GF-D8 (cell line): ENCODE results near the gene PIAS1.
"Not testable (repeated sequence)": the region's sequence is repeated elsewhere in the genome, so short reads cannot be mapped to it uniquely, and the experiment has no call there.

Experiments
- DNase-seq: peaks from one replicate; lab custom pipeline; 2025; lab: John Stamatoyannopoulos, UW

PIAS1 gene

DNA sequence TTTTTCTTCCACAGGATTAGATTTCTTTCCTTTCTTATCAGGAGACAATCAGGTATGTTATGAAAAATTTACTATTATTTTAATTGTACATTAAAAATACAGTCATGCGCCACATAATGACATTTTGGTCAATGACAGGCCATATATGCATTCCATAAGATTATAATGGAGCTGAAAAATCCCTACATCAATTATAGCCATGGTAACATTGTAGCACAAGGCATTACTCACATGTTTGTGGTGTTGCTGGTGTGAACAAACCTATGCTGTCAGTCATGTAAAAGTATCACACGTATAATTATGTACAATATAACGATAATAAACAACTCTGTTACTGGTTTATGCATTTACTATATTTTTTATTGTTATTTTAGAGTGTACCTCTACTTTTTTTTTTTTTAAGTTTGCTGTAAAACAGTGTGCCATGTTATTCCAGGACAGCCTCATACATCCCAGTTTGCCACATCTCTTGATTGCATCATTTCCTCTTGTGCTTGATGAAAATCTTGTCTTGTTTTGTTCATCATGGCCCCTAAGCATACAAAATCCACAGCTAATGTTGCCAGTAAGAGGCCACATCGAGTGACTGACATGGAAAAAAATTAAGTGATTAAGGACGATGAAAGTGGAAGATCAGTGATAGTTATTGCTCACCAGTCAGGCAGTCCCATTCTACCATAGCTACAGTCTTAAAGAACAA, 129.7 kb downstream of the PIAS1 start:
- no peak for DNase-seq

DNA sequence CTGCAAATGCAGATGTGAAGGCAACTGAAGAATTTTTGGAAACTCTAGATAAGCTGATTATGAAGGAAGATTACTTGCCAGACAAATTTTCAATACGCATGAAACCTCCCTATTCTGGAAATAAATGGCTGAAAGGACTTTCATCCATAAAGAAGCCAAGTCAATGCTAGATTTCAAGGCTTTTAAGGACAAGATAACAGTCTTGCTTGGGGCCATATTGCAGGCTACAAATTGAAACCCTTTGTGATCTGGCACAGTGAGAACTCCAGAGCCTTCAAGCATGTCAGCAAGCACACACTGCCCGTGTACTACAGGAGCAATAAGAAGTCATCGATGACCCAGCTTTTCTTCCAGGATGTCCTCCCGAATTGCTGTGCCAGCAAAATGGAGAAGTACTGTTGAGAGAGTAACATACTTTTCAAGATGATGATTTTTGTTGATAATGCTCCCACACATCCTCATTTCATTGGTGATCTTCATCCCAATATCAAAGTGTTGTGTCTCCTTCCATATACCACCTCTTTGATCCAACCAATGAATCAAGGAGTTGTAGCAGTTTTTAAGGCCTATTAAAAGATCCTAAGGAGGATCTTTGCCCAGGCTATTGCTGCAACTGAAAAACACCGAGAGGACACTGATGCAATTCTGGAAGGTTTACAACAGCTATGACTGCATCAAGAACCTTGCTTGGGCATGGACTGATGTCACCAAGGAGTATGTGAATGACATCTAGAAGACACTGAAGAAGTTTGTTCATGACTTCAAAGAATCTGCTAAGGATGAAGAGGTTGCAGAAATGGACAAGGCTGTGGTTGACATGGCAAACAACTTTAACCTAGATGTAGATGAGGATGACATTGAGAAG, 130.7 kb downstream of the PIAS1 start:
- DNase-seq: no peak

DNA sequence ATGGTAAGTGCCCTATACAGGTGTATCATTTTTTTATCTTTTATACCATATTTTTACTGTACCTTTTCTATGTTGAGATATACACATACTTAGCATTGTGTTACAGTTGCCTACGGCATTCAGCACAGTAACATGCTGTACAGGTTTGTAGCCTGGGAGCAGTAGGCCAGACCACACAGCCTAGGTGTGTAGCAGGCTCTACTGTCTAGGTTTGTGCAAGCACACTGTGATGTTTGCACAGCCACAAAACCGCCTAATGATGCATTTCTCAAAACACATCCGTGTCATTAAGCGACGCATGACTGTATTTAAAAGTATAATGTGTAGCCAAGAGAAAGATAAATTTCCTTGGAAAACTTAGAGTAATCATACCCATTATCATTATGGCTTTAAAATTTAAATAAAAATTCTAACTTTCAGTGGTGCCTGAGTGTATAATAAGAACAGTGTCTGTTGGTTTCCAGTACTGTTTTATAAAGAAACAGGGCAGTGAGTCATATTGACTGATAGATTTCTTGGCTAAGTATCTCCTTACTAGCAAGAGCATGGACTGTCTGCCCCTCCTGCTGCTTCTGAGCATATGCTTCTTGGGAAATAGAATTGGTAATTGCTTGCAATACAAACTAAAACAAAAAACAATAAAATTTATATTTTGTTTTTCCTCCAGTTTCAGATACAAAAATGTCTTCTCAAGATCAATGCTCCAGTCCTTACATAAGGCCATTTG, 132.7 kb downstream of the PIAS1 start:
- DNase-seq: no peak

DNA sequence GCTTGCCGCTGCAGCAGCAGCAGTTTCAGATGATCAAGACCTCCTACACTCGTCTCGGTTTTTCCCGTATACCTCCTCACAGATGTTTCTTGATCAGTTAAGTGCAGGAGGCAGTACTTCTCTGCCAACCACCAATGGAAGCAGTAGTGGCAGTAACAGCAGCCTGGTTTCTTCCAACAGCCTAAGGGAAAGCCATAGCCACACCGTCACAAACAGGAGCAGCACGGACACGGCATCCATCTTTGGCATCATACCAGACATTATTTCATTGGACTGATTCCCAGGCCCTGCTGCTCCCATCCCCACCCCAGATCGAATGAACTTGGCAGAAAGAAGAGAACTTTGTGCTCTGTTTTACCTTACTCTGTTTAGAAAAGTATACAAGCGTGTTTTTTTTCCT, 133.4 kb downstream of the PIAS1 start:
- DNase-seq: no peak

DNA sequence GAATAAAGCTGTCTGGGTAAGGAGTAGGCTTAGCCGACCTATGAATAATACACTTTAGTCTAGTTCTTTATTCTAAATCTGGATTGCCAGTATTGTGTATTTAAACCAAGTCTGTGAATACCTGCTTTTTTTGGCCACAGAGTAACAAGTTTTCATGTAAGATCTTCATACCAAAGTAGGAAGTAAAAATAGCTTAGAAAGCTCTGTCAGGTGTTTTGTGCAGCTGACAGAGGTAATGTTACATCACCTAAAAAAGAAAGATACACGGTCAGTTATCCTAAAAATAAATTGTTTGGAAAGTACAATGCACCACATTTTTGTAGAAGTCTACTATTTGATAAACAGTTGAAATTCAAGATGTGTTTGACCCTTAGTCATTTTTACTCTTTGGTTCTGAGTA, 134.5 kb downstream of the PIAS1 start:
- no peak for DNase-seq

DNA sequence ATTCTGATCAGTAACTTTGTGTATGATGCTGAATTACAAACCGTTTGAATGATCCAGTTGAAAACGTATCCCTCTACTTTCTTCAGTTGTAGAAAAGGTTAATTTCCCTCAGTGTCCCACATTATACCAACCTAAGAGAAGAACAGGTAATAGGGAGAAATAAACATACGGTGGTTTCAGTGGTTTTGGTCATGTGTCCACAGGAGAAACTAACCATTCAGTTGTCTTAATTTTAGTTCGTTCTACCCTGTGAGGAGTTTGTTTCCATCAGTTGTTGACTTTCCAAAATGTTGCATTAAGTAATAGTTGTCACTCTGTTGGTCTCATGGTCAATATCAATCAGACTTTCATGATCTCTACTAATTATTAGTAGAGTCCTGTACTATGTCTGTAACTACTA, 135.9 kb downstream of the PIAS1 start:
- no peak for DNase-seq

DNA sequence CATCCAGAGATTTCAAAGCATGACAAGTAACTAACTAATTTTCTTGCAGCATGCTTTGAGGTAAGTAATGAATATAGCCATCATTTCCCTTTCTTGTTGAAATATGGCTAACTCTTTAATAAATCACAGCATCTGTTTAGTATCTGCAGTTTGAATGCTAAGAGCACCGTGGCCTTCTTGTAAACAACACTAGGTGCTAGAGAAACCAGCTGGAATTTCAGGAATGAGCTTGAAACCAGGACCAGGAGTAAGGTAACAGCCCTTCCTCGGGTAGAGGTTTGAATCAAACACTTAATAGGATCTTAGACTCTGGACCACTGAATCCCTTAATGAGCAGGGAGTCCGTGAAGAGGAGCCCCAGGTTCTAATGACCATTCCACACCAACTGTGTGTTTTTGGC, 137.4 kb downstream of the PIAS1 start:
- DNase-seq: no peak

DNA sequence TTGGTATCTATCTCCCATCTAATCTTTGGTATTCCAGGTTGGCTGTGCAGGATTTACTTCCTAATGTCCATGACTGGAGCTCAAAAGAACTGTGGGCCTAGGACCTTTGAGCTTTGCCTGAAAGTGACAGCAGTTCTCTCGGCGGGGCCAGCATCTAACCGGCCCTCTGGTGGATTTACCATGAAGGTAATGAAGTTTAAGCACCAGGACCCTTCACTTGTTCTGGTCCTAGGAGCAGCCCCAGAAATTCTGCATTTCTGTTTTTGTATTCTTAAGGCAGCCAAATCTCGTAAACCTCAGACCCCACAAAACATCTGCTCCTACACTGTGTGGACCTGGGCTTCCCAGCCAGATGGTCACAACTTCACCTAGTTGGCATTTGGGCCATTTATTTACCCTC, 138.0 kb downstream of the PIAS1 start:
- DNase-seq: no peak

DNA sequence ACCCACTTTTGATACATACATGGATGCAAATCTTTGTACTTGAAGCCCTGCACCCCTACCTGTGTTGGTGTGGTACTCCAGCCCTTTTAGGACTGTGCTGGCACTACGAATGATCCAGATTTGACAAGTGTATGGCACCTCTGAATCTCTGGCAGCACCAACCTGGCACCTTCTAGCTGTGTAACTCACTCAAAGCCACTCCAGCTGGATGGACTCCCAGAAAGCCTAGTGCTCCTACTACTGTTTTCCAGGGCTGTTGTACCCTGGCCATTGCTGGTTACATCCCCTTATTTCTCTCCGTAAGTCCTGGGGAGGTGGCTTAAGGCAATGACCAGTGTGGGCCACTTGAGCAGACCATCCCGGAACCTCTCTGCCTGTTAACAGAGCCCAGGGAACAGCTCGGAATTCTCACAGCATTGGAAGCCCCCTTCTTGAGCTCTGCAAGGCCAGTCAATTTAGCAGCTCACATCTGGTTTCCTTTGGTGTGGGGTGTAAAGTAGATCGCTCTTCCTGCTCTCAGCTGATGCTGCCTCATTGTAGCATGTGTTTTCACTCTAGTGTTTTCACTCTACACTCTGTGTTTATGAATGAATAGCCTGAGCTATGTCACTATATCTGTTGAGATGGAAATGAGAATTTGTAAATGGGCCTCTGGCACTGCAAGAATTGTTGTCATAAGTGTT, 138.8 kb downstream of the PIAS1 start:
- no peak for DNase-seq

DNA sequence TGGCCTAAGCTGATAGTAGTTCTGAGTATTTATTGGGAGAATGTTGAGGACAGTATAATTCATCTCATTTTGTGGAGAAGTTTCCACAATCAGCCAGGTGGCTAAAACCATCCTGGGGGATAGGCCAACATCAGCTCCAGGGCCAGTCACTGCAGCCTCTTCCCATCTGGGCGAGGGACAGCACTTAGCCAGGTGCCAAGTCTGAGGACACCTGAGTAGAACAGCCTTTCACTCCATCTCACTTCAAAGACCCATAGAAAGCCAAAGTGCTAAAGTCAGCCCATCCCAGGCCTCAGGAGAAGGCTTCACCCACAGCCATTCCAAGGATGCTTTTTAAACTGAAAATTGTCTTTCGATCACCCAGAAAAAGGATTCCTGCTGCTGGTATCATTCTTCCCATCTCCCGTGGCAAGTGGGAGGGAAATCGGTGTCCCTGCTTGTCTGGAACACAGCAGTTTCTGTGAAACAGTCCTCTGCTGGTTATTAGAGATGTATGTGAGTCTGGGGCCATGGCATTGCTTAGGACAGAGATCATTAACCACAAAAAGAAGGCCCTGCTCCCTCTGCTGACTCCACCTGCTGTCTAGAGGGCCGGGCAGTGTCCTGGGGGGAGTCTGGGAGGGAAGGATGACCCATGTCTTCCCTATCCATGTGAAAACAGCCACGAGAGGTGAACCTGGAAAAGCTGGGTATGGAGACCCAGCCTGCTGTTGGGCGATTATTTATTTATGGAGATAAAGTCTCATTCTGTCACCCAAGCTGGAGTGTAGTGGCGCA, 141.4 kb downstream of the PIAS1 start:
- no peak for DNase-seq

DNA sequence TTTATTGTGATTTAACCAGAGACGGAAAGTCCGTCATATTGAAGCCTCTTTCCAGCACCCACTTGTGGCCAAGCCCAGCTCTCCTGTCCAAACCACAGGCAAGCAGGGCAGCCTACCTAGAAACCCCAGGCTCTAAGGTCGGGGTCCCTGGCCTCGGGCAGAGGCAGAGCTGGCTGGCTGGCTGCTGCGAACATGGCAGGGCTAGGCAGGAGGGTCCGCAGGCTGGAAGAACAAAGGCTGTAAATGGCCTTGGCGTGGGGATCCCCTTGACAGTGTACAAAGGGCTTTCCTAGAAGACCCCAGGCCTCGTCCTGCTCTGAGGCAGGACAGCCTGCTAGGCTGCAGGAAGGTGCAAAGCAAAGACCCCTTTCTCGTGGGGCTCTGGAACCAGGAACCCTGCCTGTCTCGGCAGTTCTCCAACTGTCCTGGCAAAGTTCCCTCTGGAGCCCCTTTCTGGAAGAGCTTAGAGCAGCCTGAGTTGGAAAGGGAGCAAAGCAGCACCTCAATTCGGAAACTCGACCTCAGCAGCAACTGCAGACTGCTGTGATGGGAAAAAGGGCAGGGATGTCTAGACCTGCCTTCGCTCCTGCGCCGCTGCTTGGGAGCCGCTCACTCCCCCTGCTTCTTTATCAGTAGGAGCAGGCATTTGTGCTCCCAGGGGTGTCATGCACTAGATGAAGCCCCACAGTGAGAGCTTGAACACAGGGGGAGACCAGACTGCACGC, 142.5 kb downstream of the PIAS1 start:
- no peak for DNase-seq

DNA sequence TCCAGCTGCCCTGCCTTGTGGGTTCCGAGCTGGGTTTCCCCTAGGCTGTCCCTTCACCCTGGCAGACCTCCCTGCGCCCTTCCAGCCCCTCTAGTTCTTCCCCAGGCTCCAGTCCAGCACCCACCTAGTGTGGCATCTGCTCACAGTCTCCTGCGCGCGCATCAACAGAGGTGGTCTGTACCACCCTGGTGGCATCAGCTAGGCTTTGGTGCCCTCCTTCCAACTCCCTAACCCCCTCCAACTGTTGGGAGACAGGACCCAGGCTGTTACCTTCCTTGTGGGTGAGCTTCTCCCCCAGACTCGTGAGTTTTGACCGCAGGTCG, 143.0 kb downstream of the PIAS1 start:
- DNase-seq: no peak

DNA sequence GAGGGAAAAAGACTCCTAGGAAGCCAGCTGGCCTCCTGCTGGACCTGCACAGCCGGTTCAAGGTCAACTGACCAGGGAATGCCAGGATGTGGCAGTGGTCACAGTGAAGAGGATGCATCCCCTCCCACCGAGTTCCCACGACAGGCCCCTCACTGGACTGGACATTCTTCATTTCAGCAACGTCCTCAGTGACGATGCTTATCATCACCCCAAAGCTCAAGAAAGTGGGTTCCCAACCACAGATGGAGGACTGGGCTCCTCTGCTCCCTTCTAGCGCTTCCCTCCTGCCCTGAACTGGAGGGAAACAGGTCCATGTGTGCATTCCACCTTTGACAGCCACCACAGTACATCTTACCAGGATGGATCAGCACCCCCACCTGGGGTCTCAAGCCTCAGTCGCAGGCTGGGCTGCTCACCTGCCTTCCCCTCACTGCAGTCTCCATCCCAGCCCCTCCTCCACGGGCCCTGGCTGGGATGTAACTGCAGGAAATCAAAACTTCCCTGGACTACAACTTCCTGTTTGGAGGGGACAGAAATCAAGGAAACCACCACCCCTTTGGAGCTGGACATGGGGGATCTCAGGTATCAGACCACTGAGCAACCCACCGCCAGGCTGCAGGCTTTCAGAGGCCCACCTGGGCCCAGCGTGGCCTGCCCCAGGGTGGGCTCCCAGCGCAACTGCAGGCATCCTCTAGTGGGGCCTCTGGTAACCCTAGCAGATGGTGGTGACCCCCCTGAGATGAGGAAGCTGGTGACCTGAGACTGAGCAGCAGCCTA, 143.7 kb downstream of the PIAS1 start:
- no peak for DNase-seq

DNA sequence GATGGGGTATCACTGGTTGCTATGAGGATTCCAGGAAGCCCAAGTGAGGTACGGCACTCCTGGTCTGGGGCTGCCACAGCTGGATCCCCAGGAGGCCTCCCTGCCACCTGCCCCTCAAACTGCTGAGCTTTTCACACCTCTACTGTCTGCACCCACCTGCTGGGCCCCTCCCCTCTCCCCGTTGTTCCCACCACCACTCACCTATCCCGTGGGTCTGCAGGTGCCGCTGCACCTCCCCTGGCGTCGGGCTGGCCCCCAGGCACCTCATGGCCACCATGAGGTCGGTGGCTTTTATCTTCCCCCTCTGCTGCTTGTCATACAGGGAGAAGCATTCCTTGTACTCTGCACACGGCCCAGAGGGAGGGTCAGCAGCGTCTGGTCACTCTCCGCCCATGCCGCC, 145.2 kb downstream of the PIAS1 start:
- DNase-seq: no peak

DNA sequence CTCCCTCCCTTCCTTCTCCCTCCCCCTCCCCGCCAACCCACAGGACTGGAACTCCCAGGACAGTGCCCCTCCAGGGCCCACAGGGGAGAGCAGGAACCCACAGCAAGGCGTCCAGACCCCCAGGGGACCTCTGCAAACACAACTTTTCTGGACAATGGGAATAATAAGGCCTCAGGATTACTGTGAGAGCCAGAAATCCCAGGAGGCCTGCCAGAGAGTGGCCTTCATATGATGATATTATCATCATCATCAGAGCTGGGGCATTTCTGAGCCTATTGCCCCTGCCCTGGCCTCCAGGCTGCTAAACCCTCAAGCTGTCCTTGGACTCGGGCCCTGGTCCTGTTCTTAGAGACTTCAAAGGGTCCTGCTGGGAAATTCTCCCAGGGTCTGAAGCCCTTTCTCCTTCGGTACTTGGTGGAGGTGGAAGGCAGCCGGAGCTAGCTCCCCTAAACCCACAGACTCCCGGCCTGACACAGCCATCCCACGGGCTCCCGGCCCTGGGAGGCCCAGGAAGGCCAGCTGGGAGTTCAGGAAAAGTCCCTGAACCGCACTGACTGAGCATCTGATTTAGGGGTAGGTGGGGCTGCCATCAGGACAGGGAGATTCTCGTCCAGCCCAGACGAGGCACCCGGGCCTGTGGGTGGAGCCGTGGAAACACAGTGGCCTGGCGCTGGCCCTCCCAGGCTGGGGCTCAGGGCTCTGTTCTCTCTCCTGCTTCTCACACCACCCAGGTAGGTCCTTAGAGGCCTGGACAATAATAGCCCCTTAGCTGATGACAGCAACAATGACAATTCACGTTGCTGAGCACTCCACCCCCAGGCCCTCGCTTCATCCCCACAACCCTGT, 146.1 kb downstream of the PIAS1 start:
- no peak for DNase-seq

DNA sequence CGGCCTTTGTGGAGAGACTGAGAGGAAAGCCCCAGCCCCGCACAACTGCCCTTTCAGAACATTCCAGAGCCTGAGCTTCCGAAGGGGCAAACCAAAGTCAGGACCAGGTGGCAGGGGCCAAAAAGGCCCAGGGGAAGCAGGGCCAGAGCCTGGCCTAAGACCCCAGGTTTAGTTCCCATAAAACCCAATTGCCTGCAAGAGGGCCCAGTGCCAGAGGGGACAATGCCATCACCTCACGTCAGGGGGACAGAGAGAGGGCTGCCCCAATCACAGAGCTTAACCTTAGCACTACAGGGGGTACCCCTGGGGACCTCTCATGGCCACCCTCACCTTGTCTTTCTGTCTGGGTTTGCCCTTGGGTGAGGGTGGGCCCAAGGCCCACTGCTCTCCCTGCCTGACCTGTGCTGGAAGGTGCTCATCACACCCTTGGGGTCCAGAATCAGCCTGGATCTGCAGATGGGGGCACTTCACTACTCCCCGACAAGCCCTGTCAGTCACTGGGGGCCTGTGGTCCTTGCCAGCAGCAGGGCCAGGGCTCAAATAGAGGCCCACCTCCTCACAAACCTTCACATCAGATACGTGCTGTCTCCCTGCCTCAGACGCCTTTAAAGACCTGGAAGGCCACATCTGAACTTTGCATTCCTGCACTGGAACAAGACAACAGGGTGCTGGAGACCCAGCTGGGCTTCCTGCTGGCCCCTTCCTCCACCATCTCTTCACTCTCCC, 147.2 kb downstream of the PIAS1 start:
- no peak for DNase-seq

DNA sequence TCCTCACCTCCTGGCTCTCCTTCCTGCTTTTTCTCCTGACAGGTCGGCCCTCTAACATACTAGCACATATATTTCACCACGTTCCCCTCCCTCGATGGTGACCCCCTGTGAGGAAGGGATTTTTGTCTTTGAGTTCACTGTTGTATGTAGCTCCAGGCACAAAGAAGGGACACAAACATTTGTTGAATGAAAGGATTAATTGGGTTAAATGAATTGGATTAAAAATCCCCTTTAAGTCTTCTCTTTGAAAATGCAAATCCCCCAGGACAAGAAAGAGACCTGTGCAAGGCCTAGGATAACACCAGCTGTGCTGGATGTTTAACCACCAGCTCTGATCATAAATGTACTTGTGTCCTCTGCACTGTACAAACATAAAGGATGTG, 147.8 kb downstream of the PIAS1 start:
- DNase-seq: no peak

DNA sequence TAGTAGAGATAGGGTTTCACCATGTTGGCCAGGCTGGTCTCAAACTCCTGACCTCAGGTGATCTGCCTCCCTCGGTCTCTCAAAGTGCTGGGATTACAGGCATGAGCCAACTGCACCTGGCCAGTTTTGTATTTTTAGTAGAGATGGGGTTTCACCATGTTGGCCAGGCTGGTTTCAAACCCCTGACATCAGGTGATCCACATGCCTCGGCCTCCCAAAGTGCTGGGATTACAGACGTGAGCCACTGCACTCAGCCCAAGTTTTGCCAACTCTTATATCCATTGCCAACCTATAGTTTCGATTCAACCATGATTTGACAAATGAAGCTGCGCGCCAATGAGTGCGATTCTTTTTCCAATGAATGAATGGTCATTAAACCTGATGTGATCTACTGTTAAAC, 148.9 kb downstream of the PIAS1 start:
- not testable (repeated sequence) for DNase-seq

DNA sequence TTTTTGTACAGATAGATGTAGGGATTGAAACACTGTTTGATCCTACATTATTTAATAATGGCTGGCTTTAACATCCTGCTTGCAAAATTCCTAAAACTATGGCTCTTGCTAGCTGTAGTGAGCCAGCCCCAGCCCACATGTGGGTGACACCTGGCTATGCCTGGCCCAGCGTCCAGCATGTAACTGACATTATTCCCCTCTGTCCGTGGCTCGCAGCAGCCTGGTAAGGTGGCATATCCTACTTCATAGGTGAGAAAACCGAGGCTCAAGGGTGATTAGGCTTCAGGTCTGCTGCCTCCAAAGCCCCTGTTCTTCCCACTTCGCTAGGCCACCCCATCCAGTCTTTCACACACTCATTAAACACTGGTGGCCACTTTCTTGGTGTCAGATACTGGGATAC, 149.4 kb downstream of the PIAS1 start:
- no peak for DNase-seq
